Measurements from ENCODE around the gene OR51D1. TPM values are rescaled to one million over a fixed set of nuclear protein-coding genes. Genes with fewer than 3 reads are reported as not detected.

Gene OR51D1
- total and polyA plus RNA-seq, 2 of the 8 experiments (the other 6 are each of a cell fraction or from before 2014, with no cell fraction given), result not detected

- no peak for TF ChIP-seq KDM5A (IDR thresholded peaks at IDR 0.05; ENCODE audit: low read length)
- TF ChIP-seq SAP30 (IDR thresholded peaks at IDR 0.05; ENCODE audit: insufficient read depth, insufficient replicate concordance, low read length), result no peak
- no peak for TF ChIP-seq ZNF274 (IDR thresholded peaks at IDR 0.05; ENCODE audit: borderline replicate concordance, extremely low read depth, low read length)
- no peak for TF ChIP-seq EP300 (IDR thresholded peaks at IDR 0.05; ENCODE audit: borderline replicate concordance in 1 of 2, low read depth in 2 of 2, low read length in 2 of 2)
- TF ChIP-seq NANOG (IDR thresholded peaks at IDR 0.05; ENCODE audit: insufficient read depth, low read depth, low read length, poor library complexity, severe bottlenecking), result no peak
- TF ChIP-seq CTCF (IDR thresholded peaks at IDR 0.05; ENCODE audit: control extremely low read depth in 1 of 3, insufficient read depth in 1 of 3, low read depth in 1 of 3, low read length in 3 of 3), result peak in 1 of 3 experiments; percentile 7; a peak in 2 of 4 replicates
- TF ChIP-seq ATF3 (IDR thresholded peaks at IDR 0.05; ENCODE audit: insufficient read depth, low read depth, low read length), result no peak
- peak; percentile 44 for TF ChIP-seq TAF7 (optimal IDR thresholded peaks at IDR 0.05; ENCODE audit: borderline replicate concordance, low read depth, low read length)
- no peak for TF ChIP-seq POU5F1 (IDR thresholded peaks at IDR 0.05; ENCODE audit: low read depth, low read length)
- no peak for TF ChIP-seq TCF12 (IDR thresholded peaks at IDR 0.05; ENCODE audit: low read depth, low read length)
- TF ChIP-seq JUND (IDR thresholded peaks at IDR 0.05; ENCODE audit: low read length), result no peak
- TF ChIP-seq GTF2F1 (IDR thresholded peaks at IDR 0.05; ENCODE audit: borderline replicate concordance, low read depth, low read length), result 0 out of 2 replicates have a peak, but pooled peaks have one; percentile 30
- peak; percentile 68 for TF ChIP-seq TAF1 (IDR thresholded peaks at IDR 0.05; ENCODE audit: low read depth, low read length)
- TF ChIP-seq BCL11A (IDR thresholded peaks at IDR 0.05; ENCODE audit: low read depth in 2 of 2, low read length in 2 of 2), result no peak
- 0 out of 4 replicates have a peak, but pooled peaks of 1 of the 2 experiments have one; percentile 53 for TF ChIP-seq HDAC2 (IDR thresholded peaks at IDR 0.05; ENCODE audit: borderline replicate concordance in 1 of 2, low read depth in 2 of 2, low read length in 2 of 2)
- no peak for TF ChIP-seq CBX5 (IDR thresholded peaks at IDR 0.05; ENCODE audit: low read depth, low read length)
- no peak for TF ChIP-seq USF2 (IDR thresholded peaks at IDR 0.05; ENCODE audit: low read length)
Measured at GRCh38 chr11:4607781-4608666, 29.3 kb upstream of the OR51D1 start, which contains the start of gene TRIM68 (continued).
